ENCODE measurements around the gene PKNOX2.

The PKNOX2 gene

DNA sequence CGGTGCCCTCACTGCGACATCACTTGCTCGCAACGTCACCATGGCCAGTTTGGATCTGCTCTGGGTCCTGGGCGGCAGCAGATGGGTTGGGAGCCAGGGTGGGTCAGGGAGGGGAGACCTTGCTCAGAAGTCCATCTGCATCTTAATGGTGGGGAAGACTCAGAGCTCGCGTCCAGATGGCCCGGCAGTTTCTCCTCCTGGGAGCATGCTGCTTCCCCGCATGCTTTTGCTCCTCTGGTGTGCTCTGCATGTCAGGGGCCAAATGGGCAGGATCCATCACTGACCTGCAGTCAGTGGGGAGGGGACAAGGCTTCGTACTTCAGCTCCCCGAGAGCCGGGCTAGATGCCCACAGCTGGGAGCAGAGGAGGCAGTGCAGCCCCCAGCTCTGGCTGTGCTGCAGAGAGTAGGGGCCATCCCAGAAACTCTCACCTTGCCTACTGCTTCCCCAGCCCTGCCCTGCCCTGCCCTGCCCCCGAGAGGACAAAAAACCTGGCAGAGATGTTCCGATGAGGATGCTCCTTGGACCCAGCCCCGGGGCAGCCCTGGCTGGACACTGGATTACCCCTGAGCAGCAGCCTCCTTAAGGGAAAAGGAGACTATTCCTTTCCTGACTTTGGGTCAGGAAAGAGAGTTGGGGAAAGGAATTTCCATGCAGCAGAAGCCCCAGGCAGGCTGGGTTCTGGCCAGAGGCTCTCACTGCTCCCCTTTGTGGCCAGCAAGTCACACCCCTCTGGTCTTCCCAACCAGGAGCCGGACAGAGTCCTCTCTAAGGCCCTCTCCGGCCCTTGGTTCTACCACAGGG lies 149.9 kb downstream of the PKNOX2 start:
- DNase-seq (ENCODE audit: low read depth), result no peak

DNA sequence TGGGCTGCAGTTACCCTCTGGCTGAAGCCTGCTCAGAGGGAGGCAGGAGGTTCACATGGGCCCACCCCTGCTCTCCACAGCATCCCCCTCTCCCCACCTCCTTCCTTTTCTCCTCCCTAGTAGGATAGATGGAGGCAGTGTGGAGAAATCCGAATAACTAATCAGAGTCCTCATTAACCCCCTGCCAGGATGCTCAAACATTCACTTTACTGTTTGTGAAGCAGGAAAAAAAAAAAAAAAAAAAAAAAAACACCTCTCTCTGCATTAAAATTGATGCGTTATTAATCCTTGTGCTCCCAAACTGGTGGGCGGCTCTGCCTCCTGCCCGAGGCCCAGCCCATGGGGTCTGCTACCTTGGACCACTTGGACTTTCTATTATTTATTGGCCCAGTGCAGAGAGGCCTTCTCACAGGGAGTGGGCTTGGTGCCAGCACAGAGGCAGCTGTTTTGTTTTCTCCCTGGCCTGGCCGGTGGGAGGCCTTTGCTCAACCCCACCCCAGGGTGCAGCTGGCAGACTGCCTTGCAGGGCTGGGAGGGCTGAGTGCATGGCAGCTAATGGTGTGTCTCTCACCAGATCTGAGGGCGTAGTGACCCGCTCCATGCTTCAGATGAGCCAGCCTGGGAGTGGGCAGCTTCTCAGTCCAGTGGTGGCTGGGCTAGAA lies 150.7 kb downstream of the PKNOX2 start:
- no peak for DNase-seq (ENCODE audit: low read depth)

DNA sequence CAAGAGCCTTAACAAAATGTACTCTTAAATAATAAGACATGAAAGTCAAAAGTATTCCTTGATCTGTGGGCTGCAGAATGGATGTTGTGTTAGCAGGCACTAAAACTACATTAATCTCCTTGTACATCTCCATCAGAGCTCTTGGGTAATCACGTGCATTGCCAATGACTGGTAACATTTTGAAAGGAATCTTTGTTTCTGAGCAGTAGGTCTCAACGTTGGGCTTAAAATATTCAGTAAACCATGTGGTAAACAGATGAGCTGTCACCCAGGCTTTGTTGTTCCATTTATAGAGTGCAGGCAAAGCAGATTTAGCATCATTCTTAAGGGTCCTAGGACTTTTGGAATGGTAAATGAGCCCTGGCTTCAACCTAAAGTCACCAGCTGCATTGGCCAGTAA lies 152.9 kb downstream of the PKNOX2 start:
- DNase-seq (ENCODE audit: low read depth), result no peak

DNA sequence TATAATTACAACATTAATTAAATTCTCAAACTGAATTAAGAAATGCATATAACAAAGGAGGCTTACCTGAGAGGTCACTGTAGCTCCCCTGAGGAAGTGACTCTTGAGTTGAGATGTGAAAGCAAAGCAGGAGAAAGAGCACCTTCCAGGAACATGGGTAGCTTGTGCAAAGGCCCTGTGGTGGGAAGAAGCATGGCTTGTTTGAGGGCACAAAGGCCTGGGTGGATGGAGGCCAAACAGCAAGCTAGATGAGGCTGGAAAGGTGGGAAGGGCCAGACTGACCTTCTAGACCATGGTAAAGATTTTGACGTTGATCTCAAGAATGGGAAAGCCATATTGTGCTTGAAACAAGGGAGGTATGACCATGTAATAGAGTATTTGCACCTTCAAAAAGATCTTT lies 155.1 kb downstream of the PKNOX2 start:
- DNase-seq (ENCODE audit: low read depth), result no peak

DNA sequence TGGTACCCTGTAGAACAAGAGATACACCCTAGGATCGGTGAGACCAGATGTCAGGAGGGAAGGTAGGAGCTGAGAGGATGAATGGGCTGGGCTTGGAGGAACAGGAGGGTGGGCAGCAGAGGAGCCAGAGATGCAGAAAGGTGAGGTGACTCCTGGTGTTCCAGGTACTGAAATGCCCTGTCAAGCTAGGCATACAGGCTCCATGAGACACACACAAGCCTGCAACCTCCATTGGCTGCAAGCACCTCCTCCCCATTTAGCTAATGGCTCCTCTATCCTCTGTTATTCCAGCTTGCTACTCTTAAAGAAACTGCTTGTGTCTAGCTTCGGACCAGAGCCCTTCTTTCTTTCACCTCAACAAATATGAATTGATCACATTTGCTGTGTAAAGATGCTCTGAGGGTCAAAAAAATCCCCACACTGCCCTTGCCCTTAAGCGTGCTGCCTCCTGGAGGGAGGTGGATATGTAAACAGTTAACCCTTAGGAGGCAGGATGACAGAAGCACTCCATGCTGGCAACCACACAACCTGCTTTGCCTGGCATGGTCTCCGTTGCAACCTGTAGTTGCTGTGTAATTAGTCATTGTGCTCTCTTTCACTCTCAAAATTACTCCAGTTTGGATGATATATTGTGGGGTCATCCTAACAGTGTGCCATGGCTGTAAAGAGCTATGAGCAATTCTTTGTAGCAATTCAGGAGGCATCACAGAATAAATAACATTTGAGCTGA lies 156.0 kb downstream of the PKNOX2 start:
- no peak for DNase-seq (ENCODE audit: low read depth)

DNA sequence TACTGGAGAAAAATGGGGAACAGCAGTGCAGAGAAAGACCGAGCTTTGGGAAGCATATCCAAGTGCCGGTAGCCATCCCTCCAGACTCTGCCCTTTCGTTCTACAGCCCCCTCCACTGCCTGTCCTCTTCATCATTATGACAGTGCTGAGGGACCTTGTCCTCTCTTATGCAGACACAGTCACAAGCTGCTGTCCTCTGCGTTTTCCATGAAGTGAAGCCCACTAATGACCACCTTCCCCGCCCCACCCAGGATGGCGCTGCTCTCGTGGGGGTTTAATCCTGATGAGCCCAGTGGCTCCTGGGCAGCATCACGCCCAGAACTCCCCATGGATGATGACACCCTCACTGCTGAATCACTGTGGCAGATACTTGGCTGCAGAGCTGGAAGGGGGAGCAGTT lies 157.7 kb downstream of the PKNOX2 start:
- no peak for DNase-seq (ENCODE audit: low read depth)

DNA sequence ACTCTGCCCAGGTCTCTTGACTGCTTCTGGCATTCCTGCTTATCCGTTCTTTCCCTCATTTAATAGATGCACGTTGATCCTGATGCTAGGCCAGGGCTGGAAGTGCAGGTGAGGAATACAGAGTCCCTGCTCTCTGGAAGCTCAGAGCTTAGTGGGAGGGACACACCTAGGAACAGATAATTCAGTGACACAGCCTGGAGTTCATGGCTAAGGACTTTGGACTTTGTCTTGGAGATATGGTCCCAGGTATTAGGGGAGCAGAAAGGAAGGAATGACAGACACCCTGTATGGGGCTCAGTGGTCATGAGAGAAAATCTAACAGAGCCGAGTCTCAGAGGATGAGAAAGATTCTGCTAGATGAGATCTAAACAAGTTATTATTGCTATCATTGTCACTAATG lies 160.6 kb downstream of the PKNOX2 start:
- DNase-seq (ENCODE audit: low read depth), result no peak

DNA sequence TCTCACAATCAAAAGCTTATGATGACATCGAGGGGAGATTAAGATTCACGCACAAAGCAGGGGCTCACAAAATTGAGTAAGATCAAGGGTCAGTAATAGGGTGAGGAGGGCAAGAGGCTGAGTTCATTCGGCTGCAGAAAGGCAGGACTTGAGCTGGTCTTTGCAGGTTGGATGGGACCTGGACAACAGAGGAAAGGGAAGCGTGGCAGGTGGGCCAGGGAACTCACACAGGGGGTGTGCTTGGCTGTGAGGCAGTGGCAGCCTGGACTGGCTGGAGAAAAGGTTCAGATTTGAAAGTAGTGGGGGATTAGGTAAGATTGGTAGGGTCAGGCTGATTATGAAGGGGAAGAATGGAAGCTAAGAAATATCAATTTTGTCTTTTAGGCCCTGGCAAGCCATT lies 161.6 kb downstream of the PKNOX2 start:
- DNase-seq (ENCODE audit: low read depth), result no peak

DNA sequence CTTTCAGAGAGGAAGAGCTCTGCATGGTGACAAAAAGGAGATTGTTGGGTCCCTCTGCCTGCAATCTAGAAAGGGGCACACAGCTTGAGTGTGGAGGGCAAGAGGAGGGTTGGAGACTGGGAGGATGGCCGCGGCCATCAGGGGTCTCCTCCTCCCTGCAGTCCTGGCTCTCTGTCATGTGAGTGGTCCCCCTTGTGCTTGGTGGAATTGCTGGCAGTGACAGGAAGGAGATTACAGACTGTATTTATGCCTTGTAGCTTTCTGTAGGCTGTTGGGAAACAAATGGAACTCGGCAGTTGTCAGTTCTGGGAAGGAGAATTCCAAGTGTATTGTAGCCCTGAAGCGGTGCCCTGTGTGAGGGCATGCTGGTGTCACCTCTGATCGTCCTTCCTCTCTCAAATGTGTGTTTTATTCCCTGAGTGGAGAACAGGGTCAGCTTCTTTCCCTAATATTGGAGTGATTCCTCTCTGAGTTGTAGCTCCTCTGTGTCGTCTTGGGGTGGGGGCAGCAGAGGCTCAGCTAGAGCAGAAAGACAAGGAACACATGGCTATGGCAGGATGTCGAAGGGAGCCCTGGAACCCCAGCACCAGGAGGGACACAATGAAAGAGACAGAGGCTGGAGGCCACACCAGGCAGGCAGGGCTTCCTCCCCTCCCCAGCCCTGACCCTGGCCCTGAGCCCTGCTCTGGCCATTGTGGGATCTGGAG lies 163.1 kb downstream of the PKNOX2 start:
- no peak for DNase-seq (ENCODE audit: low read depth)

DNA sequence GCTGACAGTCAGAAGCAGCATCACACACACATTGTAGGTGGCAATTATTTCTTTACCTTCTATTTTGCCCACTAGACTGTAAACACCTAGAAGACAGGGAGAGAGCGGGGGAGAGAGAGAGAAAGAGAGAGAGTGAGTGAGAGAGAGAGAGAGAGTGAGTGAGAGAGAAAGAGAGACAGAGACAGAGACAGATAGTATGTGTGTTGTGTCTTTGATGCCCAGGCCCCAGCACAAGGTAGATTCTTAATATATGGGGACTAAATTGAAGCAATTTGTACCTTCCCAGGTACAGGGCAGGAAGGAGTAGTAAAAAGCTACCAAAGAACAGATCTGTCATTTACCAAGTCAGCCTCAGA lies 163.7 kb downstream of the PKNOX2 start:
- DNase-seq (ENCODE audit: low read depth), result no peak

DNA sequence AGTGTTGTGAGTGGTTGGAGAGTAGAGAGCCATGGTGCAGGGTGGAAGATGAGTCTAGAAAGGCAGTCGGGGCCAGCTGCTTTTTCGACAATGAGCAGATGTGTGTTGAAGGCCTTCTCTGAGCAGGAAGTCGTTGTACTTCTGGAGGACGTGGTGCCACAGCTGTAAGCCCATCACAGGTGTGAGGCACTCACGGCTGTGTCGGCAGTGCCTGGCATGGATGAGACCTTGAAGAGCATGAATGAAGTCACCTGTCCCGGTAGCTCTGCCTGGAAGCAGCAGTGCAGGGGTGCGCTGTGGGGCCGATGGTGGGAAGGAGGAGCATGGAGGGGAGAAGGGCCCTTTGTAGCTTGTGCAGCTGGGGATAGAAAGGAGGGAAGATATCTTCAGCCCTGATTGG lies 165.2 kb downstream of the PKNOX2 start:
- no peak for DNase-seq (ENCODE audit: low read depth)

DNA sequence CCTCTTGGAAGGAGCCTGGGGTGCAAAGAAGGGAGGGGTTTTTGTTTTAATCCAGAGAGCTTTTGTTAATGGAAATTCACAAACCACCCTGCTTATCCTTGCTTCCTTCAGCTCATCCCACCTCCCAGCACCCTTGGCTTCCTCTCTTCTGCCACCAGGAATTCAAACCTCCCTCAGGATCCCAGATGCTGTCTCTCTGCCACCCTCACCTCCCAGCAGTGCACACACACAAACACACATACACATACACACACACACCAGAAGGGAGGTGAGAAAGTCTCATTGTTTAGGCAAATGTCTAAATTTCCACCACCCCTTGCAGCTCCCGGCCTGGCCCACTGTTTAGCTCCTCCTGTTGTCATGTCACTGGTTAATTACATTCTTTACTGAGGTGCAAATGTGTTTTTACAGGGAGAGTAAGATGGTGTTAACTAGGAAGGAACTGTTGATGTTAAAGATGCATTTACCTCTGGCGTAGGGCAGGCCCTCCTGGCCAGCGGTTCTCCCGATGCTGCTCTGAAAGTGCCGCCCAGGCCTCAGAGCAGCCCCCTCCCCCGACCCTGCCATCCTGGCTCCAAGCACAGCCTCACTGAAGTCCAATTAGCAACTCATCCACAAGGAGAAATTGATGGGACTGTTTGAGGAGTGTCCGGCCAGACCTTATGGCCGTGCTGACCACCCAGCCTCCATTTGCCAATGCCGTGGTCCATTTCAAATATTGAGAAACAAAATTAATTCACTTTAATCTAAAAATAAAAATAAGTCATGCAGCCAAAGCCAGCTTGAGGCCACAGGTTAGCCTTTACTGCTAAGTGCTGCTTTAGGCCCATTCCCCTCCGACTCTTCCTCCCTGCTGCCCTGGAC lies 166.1 kb downstream of the PKNOX2 start:
- no peak for DNase-seq (ENCODE audit: low read depth)

DNA sequence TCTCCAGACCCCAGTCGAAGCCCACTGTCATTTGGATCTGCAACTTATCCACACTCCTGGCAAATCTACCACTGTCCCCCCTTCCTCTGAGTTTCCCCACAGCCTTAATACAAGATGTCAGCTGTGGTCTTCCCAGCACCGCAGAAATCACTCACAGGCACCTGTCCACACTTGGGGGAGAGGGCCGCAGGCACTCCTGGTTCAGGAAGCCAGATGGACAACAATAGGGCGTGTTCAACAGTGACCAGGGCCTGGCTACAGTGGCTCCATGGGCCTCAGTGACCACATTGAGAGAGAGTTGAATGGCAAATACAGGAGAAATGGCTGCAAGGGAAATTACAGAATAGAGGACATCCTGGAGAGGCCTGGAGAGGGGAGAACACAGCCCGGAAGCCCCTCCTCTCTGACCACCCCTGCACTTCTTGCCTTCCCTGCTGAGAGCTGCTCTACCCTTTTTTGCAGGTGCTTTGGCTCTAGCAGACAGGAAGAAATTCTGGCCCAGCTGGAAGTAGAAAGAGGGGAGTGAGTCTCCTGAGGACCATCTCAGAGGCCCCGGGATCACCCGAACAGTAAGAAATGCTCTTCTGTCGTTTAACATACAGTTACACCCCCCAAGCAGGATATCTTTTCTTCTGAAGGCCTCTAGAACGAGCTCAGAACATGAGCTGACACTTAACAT lies 166.9 kb downstream of the PKNOX2 start:
- no peak for DNase-seq (ENCODE audit: low read depth)

DNA sequence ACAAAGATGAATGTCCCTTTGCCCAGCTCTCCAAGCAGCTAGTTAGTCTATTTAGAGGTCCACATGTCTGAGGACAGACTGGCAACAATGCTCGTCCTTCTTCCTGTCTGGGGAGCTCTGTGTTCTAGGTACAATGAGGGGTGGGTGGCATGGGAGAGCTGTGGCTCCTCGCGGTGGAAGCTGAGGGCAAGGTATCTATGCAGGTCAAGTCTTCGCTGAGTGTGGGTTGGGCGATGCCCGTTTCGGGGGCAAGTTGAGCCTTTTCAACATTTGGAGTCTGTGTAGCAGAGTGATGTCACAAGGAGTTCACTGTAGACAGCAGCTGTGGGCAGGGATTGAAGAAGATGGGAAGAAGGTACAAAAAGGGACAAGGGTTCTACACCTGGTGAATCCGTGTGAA lies 168.3 kb downstream of the PKNOX2 start:
- DNase-seq (ENCODE audit: low read depth), result no peak

DNA sequence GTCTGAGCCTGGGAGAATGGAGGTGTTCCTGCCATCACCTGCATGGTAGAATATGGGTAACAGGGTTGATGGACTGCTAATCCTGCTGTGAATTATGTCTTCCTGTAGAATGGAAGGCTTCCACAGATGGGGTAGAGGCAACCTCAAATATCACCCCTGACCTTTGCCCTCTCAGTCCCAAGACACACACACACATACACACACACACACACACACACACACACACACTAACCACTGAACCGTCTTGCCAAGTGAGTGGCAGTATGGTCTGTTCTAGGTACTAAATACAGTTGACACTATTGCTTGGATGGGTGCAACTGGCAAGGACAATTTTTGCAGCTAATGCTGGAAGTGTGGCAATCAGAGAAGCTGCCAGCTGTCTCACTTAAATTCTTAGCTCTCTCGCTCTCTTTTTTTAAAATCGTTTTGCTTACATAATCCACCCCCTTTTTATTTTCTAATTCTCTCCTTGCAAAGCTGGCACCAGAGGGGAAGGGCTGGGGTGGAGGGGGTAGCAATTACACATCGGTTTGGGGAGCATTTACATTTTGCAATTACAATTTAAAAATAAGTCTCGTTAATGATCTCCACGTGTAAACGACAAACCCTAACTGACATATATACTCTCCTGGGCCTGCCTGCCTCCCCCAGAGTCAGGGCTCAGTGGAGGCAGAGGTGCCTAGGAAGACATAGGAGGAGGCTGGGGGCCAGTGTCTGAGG lies 169.0 kb downstream of the PKNOX2 start:
- no peak for DNase-seq (ENCODE audit: low read depth)

DNA sequence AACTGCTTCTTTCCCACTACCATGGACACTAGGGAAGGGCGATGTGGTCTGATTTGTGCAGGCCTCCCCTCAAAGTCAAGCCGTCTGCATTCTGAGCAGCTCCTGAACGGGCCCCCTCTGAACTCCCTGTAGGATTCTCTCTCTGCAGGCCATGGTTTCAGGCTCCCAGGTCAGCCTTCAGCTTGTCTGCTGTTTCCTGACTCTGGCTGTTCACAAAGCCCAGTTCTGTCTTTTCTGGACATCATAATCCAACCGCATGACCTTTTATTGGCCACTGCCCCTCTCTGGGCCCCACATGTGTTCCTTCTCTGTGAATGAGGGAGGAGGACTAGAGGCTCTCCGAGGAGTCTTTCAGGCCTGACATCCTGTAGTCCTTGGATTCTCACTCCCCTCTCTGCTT lies 170.6 kb downstream of the PKNOX2 start:
- no peak for DNase-seq (ENCODE audit: low read depth)

DNA sequence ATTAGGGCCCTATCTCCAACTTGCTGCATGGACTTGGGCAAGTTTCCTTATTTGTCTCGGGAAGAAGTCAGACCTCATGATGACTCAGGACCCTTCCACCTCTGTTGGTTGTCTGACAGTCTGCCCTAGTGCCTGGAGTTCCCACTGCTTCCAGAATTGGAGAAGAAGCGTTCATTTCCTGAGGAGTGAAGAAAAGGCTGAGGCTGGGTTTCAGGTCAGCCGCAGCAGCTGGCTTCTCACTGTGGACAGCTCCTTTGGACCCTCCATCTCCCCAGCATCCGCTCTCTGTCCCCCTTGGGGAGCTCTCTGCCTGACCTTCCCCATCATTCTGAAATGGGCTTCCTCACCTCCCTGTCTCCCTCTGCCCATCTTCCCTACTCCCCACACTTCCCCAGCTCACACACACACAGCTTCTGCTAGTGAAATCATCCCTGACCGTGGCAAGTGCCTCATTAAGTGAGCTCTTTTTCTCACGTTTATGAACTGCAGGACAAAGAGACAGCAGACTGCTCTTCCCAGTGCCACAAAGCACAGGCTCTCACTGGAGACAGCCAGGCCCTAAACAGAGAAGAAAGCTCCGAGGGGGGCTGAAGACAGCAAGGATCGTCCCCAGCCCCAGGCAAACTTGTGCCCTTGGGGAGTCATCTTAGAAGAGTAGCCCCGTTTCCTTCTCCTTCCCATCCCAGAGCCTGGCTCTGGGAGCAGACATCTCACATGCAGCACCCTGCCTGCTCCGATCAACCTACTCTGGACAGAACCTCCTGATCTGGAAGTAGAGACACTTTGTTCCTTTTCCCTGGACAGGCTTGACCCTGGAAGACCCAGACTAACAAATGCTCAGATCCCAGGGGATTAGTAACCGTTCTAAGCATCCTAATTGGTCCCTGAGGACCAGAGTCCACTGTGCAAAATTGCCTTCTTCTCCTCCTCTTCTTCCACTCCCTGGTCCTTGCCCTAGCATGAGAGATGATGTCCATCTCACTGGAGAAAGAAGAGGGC lies 173.6 kb downstream of the PKNOX2 start:
- no peak for DNase-seq (ENCODE audit: low read depth)

DNA sequence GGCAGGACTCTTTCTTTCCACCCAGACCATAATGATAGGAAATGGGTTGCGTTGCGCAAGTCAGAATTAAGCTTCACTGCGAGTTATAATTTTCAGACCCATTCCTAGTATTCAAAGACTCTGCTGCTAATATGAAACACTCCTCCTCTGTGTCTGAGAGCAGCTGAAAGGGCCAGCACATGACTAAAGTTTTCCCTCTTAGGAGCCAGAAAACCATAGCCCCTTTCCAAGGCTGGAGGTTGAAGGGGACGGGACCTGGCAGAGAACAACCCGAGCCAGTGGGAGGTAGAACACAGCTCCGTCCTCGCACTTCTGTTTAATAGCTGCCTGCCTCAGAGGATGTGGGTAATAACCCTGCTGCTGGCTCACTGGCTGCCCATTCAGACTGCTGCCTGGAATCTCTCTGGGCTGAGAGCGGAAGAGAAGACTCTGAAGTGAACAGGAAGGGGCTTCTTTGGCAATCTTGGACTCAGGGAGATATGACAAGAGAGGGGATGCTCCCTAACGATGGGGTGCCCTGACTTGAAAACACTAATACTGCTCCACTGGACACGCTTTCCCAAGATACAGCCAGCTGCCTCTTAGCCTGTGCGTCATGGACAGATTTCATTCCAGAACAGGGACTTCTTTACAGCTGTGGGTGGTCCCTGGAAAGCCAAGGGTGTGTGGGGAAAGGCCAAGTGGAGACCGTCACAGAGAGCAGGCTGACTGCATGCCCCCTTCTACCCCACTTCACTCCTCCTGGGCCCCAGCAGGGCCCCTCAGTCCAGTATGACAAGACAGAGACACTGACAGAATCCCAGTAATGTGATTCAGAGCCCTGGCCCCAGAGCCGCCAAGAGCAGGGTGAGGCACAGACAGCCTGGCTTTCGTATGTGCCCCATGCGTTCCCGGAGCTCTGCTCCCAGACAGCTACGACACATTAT lies 174.6 kb downstream of the PKNOX2 start:
- no peak for DNase-seq (ENCODE audit: low read depth)

Measured in stimulated activated CD8-positive, alpha-beta memory T cell treated with anti-CD3 and anti-CD28 coated beads, Interleukin-7, amount 100 ng/mL, for 24 hours (primary cell).